Measurements from ENCODE around the gene REELD1. TPM values are rescaled to one million over a fixed set of nuclear protein-coding genes. Genes with fewer than 3 reads are reported as not detected.

REELD1 gene
- total RNA-seq, 1 donor = not detected

GRCh38 chr4:146252969-146253611, 38.8 kb downstream of the REELD1 start:
- H3K9me3 ChIP-seq (ENCODE audit: low read depth, low read length) = no peaks in the 10 kb centered on the region
- H3K36me3 ChIP-seq (ENCODE audit: insufficient read depth, low read length) = no peaks in the 10 kb centered on the region
- no peaks in the 10 kb centered on the region for H3K79me2 ChIP-seq (ENCODE audit: insufficient read depth, low read length)
- H3K27me3 ChIP-seq (ENCODE audit: insufficient read depth, low read length) = no peaks in the 10 kb centered on the region
- H3K4me3 ChIP-seq (ENCODE audit: insufficient read depth, low read length) = no peak overlapping the region
- H4K20me1 ChIP-seq (ENCODE audit: insufficient read depth, low read length) = no peaks in the 10 kb centered on the region
- no peak for DNase-seq (ENCODE audit: insufficient read length, low spot score, missing footprints)
- TF ChIP-seq CTCF (IDR thresholded peaks at IDR 0.05; ENCODE audit: extremely low read depth, low read depth, low read length) = no peak
- H2AFZ ChIP-seq (ENCODE audit: low read length) = no peak overlapping the region
- no peak overlapping the region for H3K4me2 ChIP-seq (ENCODE audit: insufficient read depth, low read length)
- no peak overlapping the region for H3K27ac ChIP-seq (ENCODE audit: low read depth, low read length)
- H3K4me1 ChIP-seq (ENCODE audit: insufficient read depth, low read length) = peaks cover 13% of the 10 kb centered on the region

GRCh38 chr4:146255463-146255862, 41.1 kb downstream of the REELD1 start:
- no peak for TF ChIP-seq CTCF (IDR thresholded peaks at IDR 0.05; ENCODE audit: extremely low read depth, low read depth, low read length)
- H3K4me2 ChIP-seq (ENCODE audit: insufficient read depth, low read length) = no peak overlapping the region
- no peaks in the 10 kb centered on the region for H3K9me3 ChIP-seq (ENCODE audit: low read depth, low read length)
- no peaks in the 10 kb centered on the region for H3K36me3 ChIP-seq (ENCODE audit: insufficient read depth, low read length)
- H4K20me1 ChIP-seq (ENCODE audit: insufficient read depth, low read length) = no peaks in the 10 kb centered on the region
- H2AFZ ChIP-seq (ENCODE audit: low read length) = no peak overlapping the region
- no peak for DNase-seq (ENCODE audit: insufficient read length, low spot score, missing footprints)
- no peak overlapping the region for H3K4me3 ChIP-seq (ENCODE audit: insufficient read depth, low read length)
- H3K27ac ChIP-seq (ENCODE audit: low read depth, low read length) = peak overlapping the region; percentile 6
- no peaks in the 10 kb centered on the region for H3K79me2 ChIP-seq (ENCODE audit: insufficient read depth, low read length)
- H3K27me3 ChIP-seq (ENCODE audit: insufficient read depth, low read length) = no peaks in the 10 kb centered on the region
- peaks cover 13% of the 10 kb centered on the region for H3K4me1 ChIP-seq (ENCODE audit: insufficient read depth, low read length)

GRCh38 chr4:146255874-146256273, 41.5 kb downstream of the REELD1 start:
- Histone ChIP-seq H3K27ac (ENCODE audit: low read depth, low read length) (peak overlapping the region; percentile 6), H3K27me3 (ENCODE audit: insufficient read depth, low read length) (no peaks in the 10 kb centered on the region), H4K20me1 (ENCODE audit: insufficient read depth, low read length) (no peaks in the 10 kb centered on the region), H3K4me2 (ENCODE audit: insufficient read depth, low read length) (peak overlapping the region; percentile 4), H3K9me3 (ENCODE audit: low read depth, low read length) (no peaks in the 10 kb centered on the region), H3K36me3 (ENCODE audit: insufficient read depth, low read length) (no peaks in the 10 kb centered on the region), H3K4me3 (ENCODE audit: insufficient read depth, low read length) (no peak overlapping the region), H3K79me2 (ENCODE audit: insufficient read depth, low read length) (no peaks in the 10 kb centered on the region), H3K4me1 (ENCODE audit: insufficient read depth, low read length) (peaks cover 13% of the 10 kb centered on the region), H2AFZ (ENCODE audit: low read length) (no peak overlapping the region)
- no peak for DNase-seq (ENCODE audit: insufficient read length, low spot score, missing footprints)
- TF ChIP-seq CTCF (IDR thresholded peaks at IDR 0.05; ENCODE audit: extremely low read depth, low read depth, low read length) = no peak

GRCh38 chr4:146256328-146256727, 42.0 kb downstream of the REELD1 start:
- H3K27me3 ChIP-seq (ENCODE audit: insufficient read depth, low read length) = no peaks in the 10 kb centered on the region
- H3K9me3 ChIP-seq (ENCODE audit: low read depth, low read length) = no peaks in the 10 kb centered on the region
- H3K4me3 ChIP-seq (ENCODE audit: insufficient read depth, low read length) = no peak overlapping the region
- H3K27ac ChIP-seq (ENCODE audit: low read depth, low read length) = peak overlapping the region; percentile 6
- H3K79me2 ChIP-seq (ENCODE audit: insufficient read depth, low read length) = no peaks in the 10 kb centered on the region
- no peaks in the 10 kb centered on the region for H4K20me1 ChIP-seq (ENCODE audit: insufficient read depth, low read length)
- no peak overlapping the region for H2AFZ ChIP-seq (ENCODE audit: low read length)
- DNase-seq (ENCODE audit: insufficient read length, low spot score, missing footprints) = no peak
- H3K36me3 ChIP-seq (ENCODE audit: insufficient read depth, low read length) = no peaks in the 10 kb centered on the region
- H3K4me2 ChIP-seq (ENCODE audit: insufficient read depth, low read length) = peak overlapping the region; percentile 4
- TF ChIP-seq CTCF (IDR thresholded peaks at IDR 0.05; ENCODE audit: extremely low read depth, low read depth, low read length) = no peak
- H3K4me1 ChIP-seq (ENCODE audit: insufficient read depth, low read length) = peaks cover 13% of the 10 kb centered on the region

Measured in osteoblast (primary cell).